ENCODE data around the gene SLC7A11.
"Not testable (repeated sequence)": the region's sequence is repeated elsewhere in the genome, so short reads cannot be mapped to it uniquely, and the experiment has no call there.

The SLC7A11 gene

GRCh38 chr4:138242834-138243156 lies 646 bp upstream of the SLC7A11 start:
- DNase-seq (ENCODE audit: low read depth): no peak

DNA sequence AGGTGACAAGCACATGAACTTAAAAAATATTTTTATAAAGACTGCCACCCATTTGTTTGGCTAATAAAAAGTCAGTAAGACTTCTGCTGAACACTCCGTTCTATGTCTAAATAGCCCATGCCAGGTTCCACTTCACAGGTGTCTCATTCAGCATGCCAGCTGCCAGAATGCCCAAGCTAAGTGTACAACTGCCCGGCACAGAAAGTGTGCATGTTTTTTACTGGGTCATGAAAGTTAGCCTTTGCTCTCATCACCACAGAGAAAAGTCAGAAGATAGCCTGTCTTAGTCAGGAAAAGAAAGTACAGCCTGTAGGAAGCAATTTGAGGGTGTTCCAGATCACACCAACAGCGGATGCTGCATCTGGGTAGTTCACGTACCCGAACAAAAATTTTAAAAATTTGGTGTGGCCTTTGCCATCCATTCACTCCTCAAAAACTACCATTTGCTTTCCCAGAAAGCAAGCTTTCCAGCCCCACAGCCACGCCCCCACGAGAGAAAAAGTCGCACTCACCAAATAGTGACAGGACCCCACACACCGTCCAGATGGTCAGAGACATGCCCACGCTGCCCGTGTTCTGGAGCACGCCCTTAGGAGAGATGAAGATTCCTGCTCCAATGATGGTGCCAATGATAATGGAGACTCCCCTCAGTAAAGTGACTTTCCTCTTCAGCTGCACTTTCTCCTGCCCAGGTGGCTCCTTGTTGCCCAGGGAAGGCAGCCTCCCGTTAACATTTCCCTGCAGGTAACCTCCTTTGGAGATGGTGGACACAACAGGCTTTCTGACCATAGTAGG lies 671 bp downstream of the SLC7A11 start:
- DNase-seq (ENCODE audit: low read depth): no peak

DNA sequence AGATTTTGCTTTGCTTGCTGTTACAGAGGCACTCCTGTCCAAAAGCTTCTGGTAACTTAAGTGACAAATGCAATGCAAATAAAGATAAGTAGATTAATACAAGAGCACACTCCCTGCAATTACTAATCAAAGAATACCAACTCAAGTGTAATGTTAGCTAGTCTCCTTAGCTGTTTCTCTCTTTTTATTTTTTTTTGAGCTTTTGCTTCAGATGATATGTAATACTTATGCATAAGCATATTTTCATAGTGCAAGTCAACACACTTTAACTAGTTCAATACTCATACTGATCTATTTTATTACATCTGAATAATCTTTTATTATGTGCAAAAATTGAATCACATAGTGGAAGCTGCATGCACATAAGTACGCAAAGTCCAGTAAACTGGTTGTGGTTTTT lies 2.7 kb downstream of the SLC7A11 start:
- no peak for DNase-seq (ENCODE audit: low read depth)

GRCh38 chr4:138238521-138239292 lies 3.4 kb downstream of the SLC7A11 start:
- DNase-seq (ENCODE audit: low read depth): no peak

DNA sequence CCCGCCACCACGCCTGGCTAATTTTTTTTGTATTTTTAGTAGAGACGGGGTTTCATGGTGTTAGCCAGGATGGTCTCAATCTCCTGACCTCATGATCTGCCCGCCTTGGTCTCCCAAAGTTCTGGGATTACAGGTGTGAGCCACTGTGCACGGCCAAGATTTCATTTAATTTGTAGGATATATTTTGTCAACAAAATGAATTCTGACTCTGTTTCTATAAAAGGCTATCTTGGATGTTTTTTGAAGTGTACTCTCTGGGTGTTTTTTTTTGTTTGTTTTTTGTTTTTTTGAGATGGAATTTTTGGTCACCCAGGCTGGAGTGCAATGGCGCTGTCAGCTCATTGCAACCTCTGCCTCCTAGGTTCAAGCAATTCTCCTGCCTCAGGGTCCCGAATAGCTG lies 5.0 kb downstream of the SLC7A11 start:
- not testable (repeated sequence) for DNase-seq (ENCODE audit: low read depth)

GRCh38 chr4:138236037-138236436 lies 6.1 kb downstream of the SLC7A11 start:
- DNase-seq (ENCODE audit: low read depth): no peak

DNA sequence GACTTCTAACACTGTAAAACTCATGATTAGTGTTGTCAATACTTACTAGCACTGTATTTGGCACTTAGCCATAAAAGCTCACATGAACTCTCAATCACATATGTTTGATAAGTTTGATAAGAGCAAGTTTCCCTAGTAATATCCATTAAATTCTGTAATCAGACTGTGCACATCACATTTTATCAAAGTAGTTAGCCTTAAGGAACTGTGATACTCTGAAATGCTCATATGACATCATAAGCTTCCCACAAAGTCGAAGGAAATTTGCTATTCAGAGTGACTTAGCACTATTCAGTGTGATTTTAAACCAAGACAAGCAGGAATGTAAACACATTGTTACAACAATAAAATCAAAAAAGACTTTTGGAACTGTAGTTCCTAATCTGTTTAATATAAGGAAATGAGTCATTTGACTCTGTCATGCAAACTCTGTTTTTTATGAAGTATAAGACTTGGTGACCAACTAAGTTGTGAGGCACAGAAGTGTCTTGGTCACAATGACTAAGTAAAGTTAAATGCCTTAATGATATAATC lies 6.7 kb downstream of the SLC7A11 start:
- DNase-seq (ENCODE audit: low read depth): no peak

GRCh38 chr4:138234248-138234647 lies 7.9 kb downstream of the SLC7A11 start:
- no peak for DNase-seq (ENCODE audit: low read depth)

- DNase-seq (ENCODE audit: low read depth): no peak
Observed at GRCh38 chr4:138233313-138234034, 8.7 kb downstream of the SLC7A11 start.

DNA sequence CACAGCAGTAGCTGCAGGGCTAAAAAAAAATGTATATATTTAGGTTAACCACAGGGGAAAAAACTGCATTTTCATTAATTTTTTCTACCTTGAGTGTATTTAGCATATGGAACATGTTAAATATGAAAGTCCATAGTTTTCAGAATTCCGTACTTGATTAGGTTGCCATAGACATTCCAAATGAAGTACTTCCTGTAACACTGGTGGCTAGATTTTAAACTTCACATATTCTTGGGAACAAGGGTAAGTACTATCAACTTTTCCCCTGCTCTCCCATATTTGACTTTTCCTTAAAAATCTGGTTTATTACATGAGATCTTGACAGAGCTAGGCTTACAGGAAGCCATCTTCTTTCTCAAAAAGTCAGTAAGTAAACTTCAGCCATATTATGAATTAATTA lies 9.8 kb downstream of the SLC7A11 start:
- DNase-seq (ENCODE audit: low read depth): no peak

DNA sequence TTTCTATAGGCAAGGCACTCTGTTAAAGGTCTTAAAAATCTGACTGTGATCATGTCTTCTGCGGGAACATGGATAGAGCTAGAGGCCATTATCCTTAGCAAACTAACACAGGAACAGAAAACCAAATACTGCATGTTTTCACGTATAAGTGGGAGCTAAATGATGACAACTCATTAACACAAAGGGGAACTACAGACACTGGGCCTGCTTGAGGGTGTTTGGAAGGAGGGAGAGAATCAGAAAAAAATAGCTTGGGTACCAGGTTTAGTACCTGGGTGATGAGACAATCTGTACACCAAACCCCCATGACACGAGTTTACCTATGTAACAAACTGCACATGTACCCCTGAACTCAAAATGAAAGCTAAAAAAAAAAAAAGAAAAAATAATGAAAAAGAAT lies 12.1 kb downstream of the SLC7A11 start:
- DNase-seq (ENCODE audit: low read depth): no peak

DNA sequence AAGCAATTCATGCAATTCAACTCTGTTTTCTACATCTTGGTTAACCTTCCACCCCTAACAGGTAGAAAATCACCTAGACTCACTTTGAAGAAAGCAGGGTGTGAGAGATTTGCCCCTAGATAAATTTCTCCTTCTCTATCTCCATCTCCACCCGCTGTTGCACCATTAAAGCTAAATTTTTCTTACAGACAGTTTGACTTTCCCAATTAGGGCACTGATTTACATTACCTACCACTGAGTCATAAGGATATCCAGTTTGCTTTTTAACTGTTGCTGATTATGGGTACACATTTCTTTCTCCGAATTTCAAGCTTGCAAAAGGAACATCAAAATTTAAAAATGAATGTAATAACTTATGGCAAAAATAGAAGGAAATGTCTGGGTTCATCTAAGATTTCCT lies 13.0 kb downstream of the SLC7A11 start:
- no peak for DNase-seq (ENCODE audit: low read depth)

DNA sequence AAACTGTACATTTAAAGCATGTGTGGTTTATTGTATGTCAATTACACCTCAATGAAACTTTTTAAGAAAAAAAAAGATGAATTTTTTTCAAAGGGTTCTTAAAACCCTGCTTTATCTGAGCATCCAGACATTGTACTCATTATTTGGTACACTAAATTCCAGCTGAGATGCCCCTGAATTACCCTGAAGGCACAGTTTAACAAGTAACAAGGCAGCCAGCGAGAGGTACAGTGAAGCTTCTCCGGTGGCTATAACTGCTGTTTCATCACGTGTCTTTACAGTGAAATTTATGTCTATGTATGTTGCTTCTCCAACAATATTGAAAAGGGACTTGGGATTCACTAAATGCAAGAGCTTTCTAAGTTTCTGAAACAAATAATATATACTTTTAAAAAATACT lies 15.8 kb downstream of the SLC7A11 start:
- DNase-seq (ENCODE audit: low read depth): no peak

DNA sequence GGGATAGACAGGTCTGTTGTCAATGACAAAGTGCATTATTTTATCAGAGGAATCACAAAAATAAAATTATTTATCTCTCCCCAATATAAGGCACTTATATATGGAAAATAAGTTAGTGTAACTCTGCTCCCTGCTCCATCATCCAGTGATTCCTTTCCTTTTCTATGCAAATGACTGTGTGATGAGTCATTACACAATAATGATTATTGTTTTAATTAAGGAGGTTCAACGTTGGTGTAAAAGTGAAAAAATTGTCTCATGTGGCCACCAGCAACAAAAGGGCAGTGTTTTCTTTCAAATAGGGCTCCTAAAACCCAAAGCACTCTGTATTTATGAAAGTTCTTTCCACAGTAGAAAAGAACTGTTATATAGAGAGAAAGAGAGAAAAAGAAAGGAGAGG lies 16.7 kb downstream of the SLC7A11 start:
- DNase-seq (ENCODE audit: low read depth): no peak

- DNase-seq (ENCODE audit: low read depth): no peak
Observed at GRCh38 chr4:138224614-138225013, 17.5 kb downstream of the SLC7A11 start.

DNA sequence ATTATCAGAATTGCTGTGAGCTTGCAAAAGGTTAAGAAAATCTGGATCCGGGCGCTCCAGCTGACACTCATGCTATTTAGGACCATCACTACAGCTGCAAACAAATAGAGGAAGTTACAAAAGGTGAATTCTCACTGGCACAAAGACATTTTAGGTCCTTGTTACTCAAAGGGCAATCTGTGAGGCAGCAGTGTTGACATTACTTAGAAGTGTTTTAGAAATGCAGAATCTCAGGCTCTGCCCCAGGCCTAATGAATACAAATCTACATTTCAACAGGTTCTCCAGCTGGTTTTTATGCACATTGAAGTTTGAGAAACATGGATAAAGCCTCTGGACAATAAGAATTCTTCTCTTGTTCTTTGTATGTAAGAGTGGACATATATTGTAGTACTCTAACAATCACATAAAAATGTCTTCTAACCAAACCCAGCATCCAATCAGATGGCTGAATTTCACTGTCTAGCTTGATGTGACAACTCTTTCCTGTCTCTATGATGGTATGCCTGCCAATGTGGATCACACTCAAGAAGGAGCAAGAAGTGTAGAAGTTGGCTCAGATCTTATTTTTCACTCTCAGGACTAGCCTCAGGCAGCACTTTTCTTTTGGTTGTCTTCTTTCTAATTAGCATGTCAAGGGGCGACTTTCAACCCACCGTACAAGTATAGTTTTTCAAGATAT lies 18.8 kb downstream of the SLC7A11 start:
- no peak for DNase-seq (ENCODE audit: low read depth)

- no peak for DNase-seq (ENCODE audit: low read depth)
Observed at GRCh38 chr4:138222046-138222445, 20.1 kb downstream of the SLC7A11 start.

- DNase-seq (ENCODE audit: low read depth): no peak
Observed at GRCh38 chr4:138218976-138219375, 23.2 kb downstream of the SLC7A11 start.

GRCh38 chr4:138217567-138217966 lies 24.6 kb downstream of the SLC7A11 start:
- DNase-seq (ENCODE audit: low read depth): no peak

DNA sequence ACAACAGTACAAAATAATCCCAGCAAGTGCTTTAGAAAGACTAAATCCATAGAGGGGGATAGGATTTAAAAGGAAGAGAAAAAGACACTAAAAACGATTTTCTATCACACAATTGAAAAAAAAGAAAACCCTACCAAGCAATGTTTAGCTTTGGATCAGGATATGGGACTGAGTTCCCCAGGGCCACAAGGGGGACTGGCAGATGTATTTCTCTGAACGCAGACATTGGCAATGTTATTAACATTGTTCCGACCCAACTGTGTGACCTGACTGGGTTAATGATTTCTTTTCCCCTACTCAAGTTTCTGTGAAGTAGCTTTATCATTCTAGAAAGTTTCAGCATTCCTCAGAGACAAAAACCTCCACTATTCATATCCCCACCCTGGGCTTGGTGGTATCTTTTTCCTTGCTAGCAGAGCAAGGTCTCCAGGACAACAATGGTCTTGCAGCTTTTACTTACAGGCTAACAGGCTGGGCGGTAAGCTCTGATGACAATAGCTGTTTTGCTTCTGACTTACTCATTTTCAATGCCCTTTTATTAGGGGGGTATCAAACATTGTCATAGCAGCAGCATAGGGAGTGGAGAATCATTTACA lies 25.8 kb downstream of the SLC7A11 start:
- no peak for DNase-seq (ENCODE audit: low read depth)

- DNase-seq (ENCODE audit: low read depth): not testable (repeated sequence)
Observed at GRCh38 chr4:138210576-138210975, 31.6 kb downstream of the SLC7A11 start.

DNA sequence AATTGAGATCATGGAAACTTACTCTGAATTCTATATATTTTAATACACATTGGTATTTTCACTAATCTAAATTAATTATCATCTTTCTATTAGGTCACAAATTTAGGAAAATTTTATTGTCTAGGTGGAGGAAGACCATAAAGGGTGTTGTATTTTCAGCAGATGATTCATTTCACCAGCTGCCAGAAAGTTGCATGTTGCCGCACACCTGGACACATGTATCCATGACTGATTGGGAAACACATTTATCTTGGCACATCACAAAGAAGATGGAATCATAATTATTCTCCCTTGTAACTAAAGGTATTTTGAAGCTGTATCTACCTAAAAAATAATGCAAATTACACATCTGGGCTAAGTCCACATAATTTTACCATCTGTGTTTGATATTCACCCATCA lies 33.1 kb downstream of the SLC7A11 start:
- no peak for DNase-seq (ENCODE audit: low read depth)
